Vagina (tissue), 2 donors: ENCODE data around the gene BCO1. TPM values are rescaled to one million over a fixed set of nuclear protein-coding genes. Genes with fewer than 3 reads are reported as not detected.

Source experiments
- DNase-seq, 2 donors: peaks; one replicate each; pipeline ENCODE4 v3.0.0-alpha.2; 2017; ENCODE audit errors: extremely low spot score in 2 of 2
- H3K27ac ChIP-seq: fragments of 200-600 bp; sonication (generic); one replicate; pipeline ENCODE4 v1.5.1; 2019
- H3K27me3 ChIP-seq: fragments of 200-600 bp; sonication (generic); one replicate; pipeline ENCODE4 v1.5.1; 2019
- H3K36me3 ChIP-seq, 2 donors: fragments of 200-600 bp; sonication (generic); one replicate each; pipeline ENCODE4 v1.5.1; 2017 to 2019
- H3K4me1 ChIP-seq: fragments of 200-600 bp; sonication (generic); one replicate; pipeline ENCODE4 v1.5.1; 2019
- H3K4me3 ChIP-seq, 2 donors: fragments of 200-600 bp; sonication (generic); 1 replicate in 1 of 2; 2 replicates in 1 of 2; pipeline ENCODE4 v1.5.1; 2016 to 2019
- H3K9me3 ChIP-seq: fragments of 200-600 bp; sonication (generic); one replicate; pipeline ENCODE4 v1.5.1; 2019
- CTCF ChIP-seq, 3 experiments: fragments of 450-650 bp in 2 of 3; fragments of 200-600 bp in 1 of 3; sonication (generic) in 1 of 3; IDR thresholded peaks; one replicate each; pipeline ENCODE4 v1.5.1; 2017 to 2019; ENCODE audit warnings: antibody characterized with exemption in 3 of 3, mild to moderate bottlenecking in 2 of 3, moderate library complexity in 2 of 3
- POLR2A ChIP-seq, 2 donors: fragments of 450-650 bp; IDR thresholded peaks; one replicate each; pipeline ENCODE4 v1.6.1; 2017; ENCODE audit warnings: antibody characterized with exemption in 2 of 2, mild to moderate bottlenecking in 2 of 2, moderate library complexity in 2 of 2
- POLR2AphosphoS5 ChIP-seq, 2 donors: sonication (generic); formaldehyde crosslinking; IDR thresholded peaks; one replicate each; pipeline ENCODE4 v1.9.0; 2017; ENCODE audit warnings: antibody characterized with exemption in 2 of 2, mild to moderate bottlenecking in 2 of 2, low read depth in 1 of 2; ENCODE audit not compliant: insufficient read depth in 1 of 2
- intact Hi-C: fragments of 100-400 bp; cut with DNase I; formaldehyde crosslinking; loops from one replicate; pipeline ENCODE4 v1.15.1; 2023
- total RNA-seq: library from RNA; depleted of rRNA; stranded (reverse); fragments of >200 nt; gene quantifications from one replicate; pipeline ENCODE4 v1.2.3, GENCODE V29; 2016

The BCO1 gene
- total RNA-seq, 1 donor from 2014 or later = not detected

GRCh38 chr16:81284995-81285600 is 46.6 kb downstream of the BCO1 start:
- DNase-seq = no peak
- intact Hi-C loops = no loop called here
- TF ChIP-seq POLR2AphosphoS5 (IDR thresholded peaks at IDR 0.05; ENCODE audit: insufficient read depth in 1 of 2, low read depth in 1 of 2) (no peak), POLR2A (IDR thresholded peaks at IDR 0.05) (no peak), CTCF (IDR thresholded peaks at IDR 0.05) (no peak)
- no peaks in the 10 kb centered on the region for H3K4me1 ChIP-seq
- no peak overlapping the region for H3K27ac ChIP-seq
- no peaks in the 10 kb centered on the region for H3K27me3 ChIP-seq
- H3K36me3 ChIP-seq = no peaks in the 10 kb centered on the region
- H3K4me3 ChIP-seq = no peak overlapping the region
- H3K9me3 ChIP-seq = no peaks in the 10 kb centered on the region

DNA sequence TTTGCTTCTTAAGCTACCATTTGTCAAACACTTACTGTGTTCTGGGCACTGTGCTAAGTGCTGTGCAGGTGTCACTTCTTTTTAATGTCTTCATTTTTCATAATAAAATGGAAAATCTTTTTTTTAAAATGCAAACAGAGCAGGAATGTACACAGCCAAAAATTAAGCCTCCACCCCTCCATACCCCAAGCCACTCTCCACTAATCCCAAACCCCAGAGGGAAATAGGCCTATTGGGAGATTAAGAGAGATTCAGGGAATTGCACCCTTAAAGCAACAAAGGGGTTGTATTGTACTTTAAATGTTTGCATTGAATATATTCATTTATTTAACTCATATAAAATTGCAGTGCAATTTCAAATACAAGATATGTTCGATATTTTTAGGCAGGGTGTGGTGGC is 47.7 kb downstream of the BCO1 start:
- H3K27me3 ChIP-seq = no peaks in the 10 kb centered on the region
- H3K9me3 ChIP-seq = no peaks in the 10 kb centered on the region
- TF ChIP-seq POLR2A (IDR thresholded peaks at IDR 0.05) (no peak), POLR2AphosphoS5 (IDR thresholded peaks at IDR 0.05; ENCODE audit: insufficient read depth in 1 of 2, low read depth in 1 of 2) (no peak), CTCF (IDR thresholded peaks at IDR 0.05) (no peak)
- no peak for DNase-seq
- no peak overlapping the region for H3K27ac ChIP-seq
- intact Hi-C loops = no loop called here
- H3K4me1 ChIP-seq = no peaks in the 10 kb centered on the region
- no peak overlapping the region for H3K4me3 ChIP-seq
- no peaks in the 10 kb centered on the region for H3K36me3 ChIP-seq

- no peaks in the 10 kb centered on the region for H3K4me1 ChIP-seq
- H3K36me3 ChIP-seq = no peaks in the 10 kb centered on the region
- no peaks in the 10 kb centered on the region for H3K9me3 ChIP-seq
- H3K27ac ChIP-seq = no peak overlapping the region
- TF ChIP-seq POLR2A (IDR thresholded peaks at IDR 0.05) = no peak
- TF ChIP-seq CTCF (IDR thresholded peaks at IDR 0.05) = no peak
- no peak for TF ChIP-seq POLR2AphosphoS5 (IDR thresholded peaks at IDR 0.05; ENCODE audit: insufficient read depth in 1 of 2, low read depth in 1 of 2)
- H3K4me3 ChIP-seq = no peak overlapping the region
- no peaks in the 10 kb centered on the region for H3K27me3 ChIP-seq
- no peak for DNase-seq
- intact Hi-C loops = no loop called here
Observed at GRCh38 chr16:81291117-81291516, 52.6 kb downstream of the BCO1 start.

DNA sequence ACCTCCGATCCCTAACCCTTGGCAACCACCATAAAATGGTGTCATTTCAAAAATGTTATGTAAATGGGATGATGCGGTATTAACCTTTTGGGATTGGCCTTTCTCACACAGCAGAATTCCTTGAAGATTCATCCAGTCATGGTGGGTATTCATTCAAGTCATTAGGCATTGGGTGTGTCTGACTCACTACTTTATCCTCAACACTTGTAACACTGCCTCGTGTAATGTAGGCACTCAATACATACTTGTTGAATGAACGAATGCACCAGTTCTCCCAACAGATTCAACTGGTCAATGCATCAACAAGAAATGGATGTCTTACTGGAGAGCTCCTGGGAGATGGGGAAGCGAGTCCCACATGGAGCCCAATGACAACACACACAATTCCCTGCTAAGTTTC is 54.4 kb downstream of the BCO1 start:
- no peak for TF ChIP-seq POLR2A (IDR thresholded peaks at IDR 0.05)
- no peak for TF ChIP-seq POLR2AphosphoS5 (IDR thresholded peaks at IDR 0.05; ENCODE audit: insufficient read depth in 1 of 2, low read depth in 1 of 2)
- no peak for TF ChIP-seq CTCF (IDR thresholded peaks at IDR 0.05)
- intact Hi-C loops = no loop called here
- H3K27ac ChIP-seq = no peak overlapping the region
- no peak for DNase-seq
- H3K4me3 ChIP-seq = no peak overlapping the region
- H3K4me1 ChIP-seq = no peaks in the 10 kb centered on the region
- no peaks in the 10 kb centered on the region for H3K36me3 ChIP-seq
- H3K9me3 ChIP-seq = no peaks in the 10 kb centered on the region
- H3K27me3 ChIP-seq = no peaks in the 10 kb centered on the region

DNA sequence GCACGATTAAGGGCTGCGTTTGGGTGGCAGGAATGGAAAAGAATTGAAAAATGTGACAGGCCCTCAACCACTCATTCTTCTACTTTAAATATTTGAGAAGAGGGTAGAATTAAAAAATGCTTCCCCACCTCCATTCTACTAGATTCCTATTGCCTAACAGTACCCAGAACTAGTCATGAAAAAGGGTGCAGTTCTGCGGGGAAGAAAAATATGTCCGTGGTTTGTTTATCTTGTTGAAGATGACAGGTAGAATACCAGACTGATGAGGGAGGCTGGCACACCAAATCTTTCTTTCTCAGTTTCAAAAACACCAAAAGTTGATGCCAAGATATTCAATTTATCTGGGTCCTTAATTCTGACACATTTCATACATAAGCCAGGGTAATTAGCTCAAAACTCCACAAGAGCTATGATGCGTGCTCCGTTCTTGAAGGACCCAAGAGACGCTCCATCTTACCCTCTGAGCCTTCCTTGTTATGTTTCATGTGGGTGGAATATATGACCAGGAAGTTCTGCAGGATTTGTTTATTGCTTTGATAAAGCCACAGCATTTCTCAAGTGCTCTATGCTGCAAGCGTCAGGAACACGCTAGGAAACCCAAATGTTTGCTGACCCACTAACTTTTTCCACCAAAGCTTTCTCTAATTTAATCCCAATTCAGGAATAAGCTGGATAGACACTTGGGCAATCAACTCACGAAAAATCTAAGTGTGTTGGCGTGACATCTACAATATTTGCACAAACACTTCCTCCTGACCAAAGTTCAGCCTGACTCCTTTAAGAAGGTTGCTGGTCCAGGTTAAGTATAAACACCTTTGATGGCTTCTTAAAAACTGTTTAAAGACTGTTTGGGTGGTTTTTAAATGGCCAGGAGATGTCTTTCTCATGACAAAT is 55.7 kb downstream of the BCO1 start:
- no peaks in the 10 kb centered on the region for H3K9me3 ChIP-seq
- no peaks in the 10 kb centered on the region for H3K4me1 ChIP-seq
- H3K27ac ChIP-seq = no peak overlapping the region
- H3K36me3 ChIP-seq = no peaks in the 10 kb centered on the region
- TF ChIP-seq POLR2A (IDR thresholded peaks at IDR 0.05) = no peak
- no peak for TF ChIP-seq POLR2AphosphoS5 (IDR thresholded peaks at IDR 0.05; ENCODE audit: insufficient read depth in 1 of 2, low read depth in 1 of 2)
- TF ChIP-seq CTCF (IDR thresholded peaks at IDR 0.05) = no peak
- no peaks in the 10 kb centered on the region for H3K27me3 ChIP-seq
- DNase-seq = no peak
- H3K4me3 ChIP-seq = no peak overlapping the region
- intact Hi-C loops = no loop called here
